GM12878 (cell line): ENCODE results near the gene ZNF180.

Experiments
- BHLHE40 ChIP-seq, 2 experiments: fragments of 450-650 bp in 1 of 2; IDR thresholded peaks; 2 replicates each; pipeline ENCODE4 v1.6.1; 2011 to 2017; ENCODE audit warnings: low read depth in 2 of 2, borderline replicate concordance in 1 of 2, improper control_type of control experiment in 1 of 2, low read length in 1 of 2, mild to moderate bottlenecking in 1 of 2
- CEBPB ChIP-seq, 2 experiments: fragments of 150-350 bp in 1 of 2; IDR thresholded peaks; 2 replicates each; pipeline ENCODE4 v1.6.1; 2012 to 2014; ENCODE audit warnings: low read depth in 2 of 2, low read length in 2 of 2, borderline replicate concordance in 1 of 2, inconsistent platforms in 1 of 2
- CTCF ChIP-seq, 3 experiments: IDR thresholded peaks in 2 of 3; conservative IDR thresholded peaks in 1 of 3; 2 replicates each; pipeline ENCODE4 v1.5.1; 2011; ENCODE audit warnings: low read depth in 3 of 3, low read length in 3 of 3, mild to moderate bottlenecking in 3 of 3, control low read depth in 2 of 3, moderate library complexity in 2 of 3, inconsistent platforms in 1 of 3, mixed read lengths in 1 of 3; ENCODE audit not compliant: control insufficient read depth in 2 of 3, insufficient read depth in 1 of 3; ENCODE audit errors: extremely low read depth in 1 of 3
- EP300 ChIP-seq, 2 experiments: fragments of 150-350 bp in 1 of 2; IDR thresholded peaks; 2 replicates each; pipeline ENCODE4 v1.6.1; 2011 to 2012; ENCODE audit warnings: low read depth in 2 of 2, low read length in 2 of 2, borderline replicate concordance in 1 of 2, improper control_type of control experiment in 1 of 2, inconsistent platforms in 1 of 2; ENCODE audit not compliant: control insufficient read depth in 1 of 2
- EZH2 ChIP-seq: IDR thresholded peaks from 2 replicates; pipeline ENCODE4 v1.6.1; 2012; ENCODE audit warnings: low read depth, mild to moderate bottlenecking, control low read depth, inconsistent platforms, low read length, borderline replicate concordance; ENCODE audit not compliant: control insufficient read depth
- GABPA ChIP-seq: IDR thresholded peaks from 2 replicates; pipeline ENCODE4 v1.6.1; 2014; ENCODE audit warnings: antibody characterized with exemption, low read depth, mild to moderate bottlenecking, inconsistent platforms
- IRF3 ChIP-seq: fragments of 450-650 bp; IDR thresholded peaks from 2 replicates; pipeline ENCODE4 v1.6.1; 2014; ENCODE audit warnings: mild to moderate bottlenecking
- NBN ChIP-seq: fragments of 450-650 bp; IDR thresholded peaks from 2 replicates; pipeline ENCODE4 v1.6.1; 2016
- PML ChIP-seq: IDR thresholded peaks from 2 replicates; pipeline ENCODE4 v1.6.1; 2012; ENCODE audit warnings: low read length, inconsistent platforms
- REST ChIP-seq: IDR thresholded peaks from 2 replicates; pipeline ENCODE4 v1.6.1; 2012; ENCODE audit warnings: mild to moderate bottlenecking, low read depth, low read length
- SP1 ChIP-seq: IDR thresholded peaks from one replicate; pipeline ENCODE4 v1.6.1; 2011; ENCODE audit warnings: low read depth, low read length
- TF ChIP-seq, protein P1 (sequence below): IDR thresholded peaks from 2 replicates; pipeline ENCODE4 v1.6.1; 2012; ENCODE audit warnings: improper control_type of control experiment, low read depth, low read length; ENCODE audit not compliant: insufficient replicate concordance

GRCh38 chr19:44527554-44527953 lies 27.2 kb upstream of the ZNF180 start:
- no peak for TF ChIP-seq PML
- TF ChIP-seq CTCF (IDR thresholded peaks at IDR 0.05 in 2 of 3, conservative IDR thresholded peaks at IDR 0.05 in 1 of 3; ENCODE audit: control insufficient read depth in 2 of 3, extremely low read depth in 1 of 3, insufficient read depth in 1 of 3, low read depth in 3 of 3, low read length in 3 of 3): no peak
- TF ChIP-seq GABPA: no peak
- TF ChIP-seq IRF3: no peak
- TF ChIP-seq, protein P1, sequence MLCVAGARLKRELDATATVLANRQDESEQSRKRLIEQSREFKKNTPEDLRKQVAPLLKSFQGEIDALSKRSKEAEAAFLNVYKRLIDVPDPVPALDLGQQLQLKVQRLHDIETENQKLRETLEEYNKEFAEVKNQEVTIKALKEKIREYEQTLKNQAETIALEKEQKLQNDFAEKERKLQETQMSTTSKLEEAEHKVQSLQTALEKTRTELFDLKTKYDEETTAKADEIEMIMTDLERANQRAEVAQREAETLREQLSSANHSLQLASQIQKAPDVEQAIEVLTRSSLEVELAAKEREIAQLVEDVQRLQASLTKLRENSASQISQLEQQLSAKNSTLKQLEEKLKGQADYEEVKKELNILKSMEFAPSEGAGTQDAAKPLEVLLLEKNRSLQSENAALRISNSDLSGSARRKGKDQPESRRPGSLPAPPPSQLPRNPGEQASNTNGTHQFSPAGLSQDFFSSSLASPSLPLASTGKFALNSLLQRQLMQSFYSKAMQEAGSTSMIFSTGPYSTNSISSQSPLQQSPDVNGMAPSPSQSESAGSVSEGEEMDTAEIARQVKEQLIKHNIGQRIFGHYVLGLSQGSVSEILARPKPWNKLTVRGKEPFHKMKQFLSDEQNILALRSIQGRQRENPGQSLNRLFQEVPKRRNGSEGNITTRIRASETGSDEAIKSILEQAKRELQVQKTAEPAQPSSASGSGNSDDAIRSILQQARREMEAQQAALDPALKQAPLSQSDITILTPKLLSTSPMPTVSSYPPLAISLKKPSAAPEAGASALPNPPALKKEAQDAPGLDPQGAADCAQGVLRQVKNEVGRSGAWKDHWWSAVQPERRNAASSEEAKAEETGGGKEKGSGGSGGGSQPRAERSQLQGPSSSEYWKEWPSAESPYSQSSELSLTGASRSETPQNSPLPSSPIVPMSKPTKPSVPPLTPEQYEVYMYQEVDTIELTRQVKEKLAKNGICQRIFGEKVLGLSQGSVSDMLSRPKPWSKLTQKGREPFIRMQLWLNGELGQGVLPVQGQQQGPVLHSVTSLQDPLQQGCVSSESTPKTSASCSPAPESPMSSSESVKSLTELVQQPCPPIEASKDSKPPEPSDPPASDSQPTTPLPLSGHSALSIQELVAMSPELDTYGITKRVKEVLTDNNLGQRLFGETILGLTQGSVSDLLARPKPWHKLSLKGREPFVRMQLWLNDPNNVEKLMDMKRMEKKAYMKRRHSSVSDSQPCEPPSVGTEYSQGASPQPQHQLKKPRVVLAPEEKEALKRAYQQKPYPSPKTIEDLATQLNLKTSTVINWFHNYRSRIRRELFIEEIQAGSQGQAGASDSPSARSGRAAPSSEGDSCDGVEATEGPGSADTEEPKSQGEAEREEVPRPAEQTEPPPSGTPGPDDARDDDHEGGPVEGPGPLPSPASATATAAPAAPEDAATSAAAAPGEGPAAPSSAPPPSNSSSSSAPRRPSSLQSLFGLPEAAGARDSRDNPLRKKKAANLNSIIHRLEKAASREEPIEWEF: no peak
- TF ChIP-seq REST: no peak
- TF ChIP-seq EP300 (IDR thresholded peaks at IDR 0.05; ENCODE audit: borderline replicate concordance in 1 of 2, control insufficient read depth in 1 of 2, low read depth in 2 of 2, low read length in 2 of 2): no peak
- no peak for TF ChIP-seq SP1
- TF ChIP-seq CEBPB (IDR thresholded peaks at IDR 0.05; ENCODE audit: borderline replicate concordance in 1 of 2, low read depth in 2 of 2, low read length in 2 of 2): no peak
- no peak for TF ChIP-seq NBN
- no peak for TF ChIP-seq EZH2
- no peak for TF ChIP-seq BHLHE40 (IDR thresholded peaks at IDR 0.05; ENCODE audit: borderline replicate concordance in 1 of 2, low read depth in 2 of 2, low read length in 1 of 2)
